Nephron (organoid): ENCODE measurements around the gene KRTAP20-3.

Experiments
- H3K27ac Mint-ChIP-seq, 3 experiments: 2 replicates each; pipeline ENCODE4 v1.8.0; 2020; ENCODE audit warnings: mixed read lengths in 3 of 3, mild to moderate bottlenecking in 2 of 3, moderate library complexity in 1 of 3
- H3K27me3 Mint-ChIP-seq: 2 replicates; pipeline ENCODE4 v1.8.0; 2021; ENCODE audit warnings: low read depth, mild to moderate bottlenecking, moderate library complexity, mixed read lengths
- H3K36me3 Mint-ChIP-seq: 2 replicates; pipeline ENCODE4 v1.8.0; 2020; ENCODE audit warnings: low read depth, mixed read lengths
- H3K4me1 Mint-ChIP-seq: 2 replicates; pipeline ENCODE4 v1.8.0; 2020; ENCODE audit warnings: mixed read lengths
- H3K4me3 Mint-ChIP-seq, 3 experiments: 2 replicates each; pipeline ENCODE4 v1.8.0; 2020; ENCODE audit warnings: mild to moderate bottlenecking in 3 of 3, mixed read lengths in 3 of 3, moderate library complexity in 2 of 3
- H3K9me3 Mint-ChIP-seq: 2 replicates; pipeline ENCODE4 v1.8.0; 2020; ENCODE audit warnings: mixed read lengths
- TF ChIP-seq, protein P1 (sequence below), 3 experiments: fragments of 200-600 bp; sonication (generic); IDR thresholded peaks; one replicate each; pipeline ENCODE4 v1.5.0; 2021; ENCODE audit warnings: antibody characterized with exemption in 3 of 3; ENCODE audit not compliant: unreplicated experiment in 3 of 3

Gene KRTAP20-3

DNA sequence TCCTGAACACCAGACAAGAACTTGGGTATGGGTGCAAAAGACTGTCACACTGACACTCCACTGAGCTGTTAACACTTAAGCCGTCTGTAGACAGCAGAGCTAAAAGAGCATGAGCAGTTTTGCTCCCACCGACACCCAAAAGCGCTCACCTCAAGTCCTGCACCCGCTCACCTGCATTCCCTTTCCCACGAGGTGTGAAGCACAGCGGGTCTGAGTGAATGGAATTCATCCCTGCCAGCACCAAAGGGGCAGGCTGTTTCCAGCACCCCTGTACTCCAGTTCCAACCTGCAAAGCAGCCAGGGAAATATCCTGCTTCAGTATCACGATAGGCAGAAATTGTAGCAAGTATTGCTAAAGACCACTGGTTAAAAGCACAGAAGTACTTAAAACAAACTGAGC lies 47.2 kb downstream of the KRTAP20-3 start:
- H3K9me3 Mint-ChIP-seq = peaks cover 3% of the 10 kb centered on the region
- H3K4me1 Mint-ChIP-seq = no peaks in the 10 kb centered on the region
- H3K4me3 Mint-ChIP-seq = no peak overlapping the region
- no peaks in the 10 kb centered on the region for H3K27me3 Mint-ChIP-seq
- no peak overlapping the region for H3K27ac Mint-ChIP-seq
- H3K36me3 Mint-ChIP-seq = no peaks in the 10 kb centered on the region
- TF ChIP-seq, protein P1, sequence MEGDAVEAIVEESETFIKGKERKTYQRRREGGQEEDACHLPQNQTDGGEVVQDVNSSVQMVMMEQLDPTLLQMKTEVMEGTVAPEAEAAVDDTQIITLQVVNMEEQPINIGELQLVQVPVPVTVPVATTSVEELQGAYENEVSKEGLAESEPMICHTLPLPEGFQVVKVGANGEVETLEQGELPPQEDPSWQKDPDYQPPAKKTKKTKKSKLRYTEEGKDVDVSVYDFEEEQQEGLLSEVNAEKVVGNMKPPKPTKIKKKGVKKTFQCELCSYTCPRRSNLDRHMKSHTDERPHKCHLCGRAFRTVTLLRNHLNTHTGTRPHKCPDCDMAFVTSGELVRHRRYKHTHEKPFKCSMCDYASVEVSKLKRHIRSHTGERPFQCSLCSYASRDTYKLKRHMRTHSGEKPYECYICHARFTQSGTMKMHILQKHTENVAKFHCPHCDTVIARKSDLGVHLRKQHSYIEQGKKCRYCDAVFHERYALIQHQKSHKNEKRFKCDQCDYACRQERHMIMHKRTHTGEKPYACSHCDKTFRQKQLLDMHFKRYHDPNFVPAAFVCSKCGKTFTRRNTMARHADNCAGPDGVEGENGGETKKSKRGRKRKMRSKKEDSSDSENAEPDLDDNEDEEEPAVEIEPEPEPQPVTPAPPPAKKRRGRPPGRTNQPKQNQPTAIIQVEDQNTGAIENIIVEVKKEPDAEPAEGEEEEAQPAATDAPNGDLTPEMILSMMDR (IDR thresholded peaks at IDR 0.05; ENCODE audit: unreplicated experiment in 3 of 3) = no peak
